H1 (cell line): ENCODE measurements around the gene MTMR1. TPM values are rescaled to one million over a fixed set of nuclear protein-coding genes. Genes with fewer than 3 reads are reported as not detected.

Source experiments
- POU5F1 ChIP-seq: IDR thresholded peaks from 2 replicates; pipeline ENCODE4 v1.6.1; 2011; ENCODE audit warnings: low read depth, mild to moderate bottlenecking, low read length, moderate library complexity
- polyA plus RNA-seq, 7 experiments: library from polyadenylated mRNA; depleted of rRNA in 3 of 7; stranded (reverse) in 5 of 7; unstranded in 2 of 7; fragments of >200 nt in 5 of 7; fragments of 200-250 nt in 2 of 7; gene quantifications; 1 replicate in 5 of 7; 2 replicates in 1 of 7; 4 replicates in 1 of 7; pipeline versions ENCODE4 v1.2.1 to v1.2.3, GENCODE V29; 2011 to 2013; ENCODE audit warnings: missing spikeins in 2 of 7, mixed read lengths in 2 of 7
- total RNA-seq: library from RNA; stranded (reverse); fragmentation: NEBNext Ultra II Directional; extraction: Animal tissue kit (Norgen Biotek cat#: 25700); gene quantifications from 2 replicates; pipeline ENCODE4 v1.2.1, GENCODE V29; 2021

Gene MTMR1
- total and polyA plus RNA-seq, 2 of the 8 experiments (the other 6 are each of a cell fraction or from before 2014, with no cell fraction given), result 15.1 to 23.8 TPM

- TF ChIP-seq POU5F1, result no peak
Observed at GRCh38 chrX:150664290-150664689, 28.9 kb upstream of the MTMR1 start (continued).
